Left ventricle myocardium inferior (tissue), 1 donor: ENCODE measurements around the gene WNT7A. TPM values are rescaled to one million over a fixed set of nuclear protein-coding genes. Genes with fewer than 3 reads are reported as not detected.

Source experiments
- DNase-seq: peaks from one replicate; pipeline ENCODE4 v3.0.0-alpha.2; 2020
- H3K27ac ChIP-seq: fragments of 200-600 bp; replicated peaks from 2 replicates; pipeline ENCODE4 v1.8.0; 2021
- H3K27me3 ChIP-seq: fragments of 200-600 bp; 2 replicates; pipeline ENCODE4 v1.8.0; 2021; ENCODE audit warnings: low read depth
- H3K36me3 ChIP-seq: fragments of 200-600 bp; 2 replicates; pipeline ENCODE4 v1.8.0; 2021
- H3K4me1 ChIP-seq: fragments of 200-600 bp; 2 replicates; pipeline ENCODE4 v1.8.0; 2021
- H3K4me3 ChIP-seq: fragments of 200-600 bp; 2 replicates; pipeline ENCODE4 v1.8.0; 2021; ENCODE audit warnings: mild to moderate bottlenecking, moderate library complexity
- H3K9me3 ChIP-seq: fragments of 200-600 bp; replicated peaks from 2 replicates; pipeline ENCODE4 v1.8.0; 2021
- CTCF ChIP-seq: fragments of 200-600 bp; IDR thresholded peaks from 2 replicates; pipeline ENCODE4 v1.8.0; 2021; ENCODE audit warnings: antibody characterized with exemption, mild to moderate bottlenecking, borderline replicate concordance
- intact Hi-C: fragments of 100-400 bp; cut with micrococcal nuclease; formaldehyde crosslinking; loops from one replicate; pipeline ENCODE4 v1.11.0; 2022
- total RNA-seq: library from RNA; stranded (reverse); fragmentation: NEBNext Ultra II Directional; extraction: Animal tissue kit (Norgen Biotek cat#: 25700); gene quantifications from one replicate; pipeline ENCODE4 v1.2.1, GENCODE V29; 2021
- donor health status: DM: no; HTN: yes; CAD: no; lungs with severe emphysema.

WNT7A gene
- total RNA-seq, 1 donor from 2014 or later = not detected

GRCh38 chr3:13871791-13872190, 8.1 kb downstream of the WNT7A start:
- peaks cover 75% of the 10 kb centered on the region for H3K27me3 ChIP-seq
- intact Hi-C loops = no loop called here
- no peak for DNase-seq
- no peak overlapping the region for H3K4me3 ChIP-seq
- H3K9me3 ChIP-seq = peaks cover 14% of the 10 kb centered on the region
- H3K4me1 ChIP-seq = no peaks in the 10 kb centered on the region
- H3K27ac ChIP-seq = no peak overlapping the region
- no peak for TF ChIP-seq CTCF
- no peaks in the 10 kb centered on the region for H3K36me3 ChIP-seq

GRCh38 chr3:13870902-13871301, 9.0 kb downstream of the WNT7A start:
- Histone ChIP-seq H3K4me1 (no peaks in the 10 kb centered on the region), H3K9me3 (peaks cover 14% of the 10 kb centered on the region), H3K27me3 (peaks cover 75% of the 10 kb centered on the region), H3K36me3 (no peaks in the 10 kb centered on the region), H3K4me3 (no peak overlapping the region), H3K27ac (no peak overlapping the region)
- TF ChIP-seq CTCF = no peak
- DNase-seq = no peak
- intact Hi-C loops = no loop called here

GRCh38 chr3:13869761-13870343, 10.0 kb downstream of the WNT7A start:
- peaks cover 14% of the 10 kb centered on the region for H3K9me3 ChIP-seq
- H3K27me3 ChIP-seq = peaks cover 75% of the 10 kb centered on the region
- H3K4me3 ChIP-seq = no peak overlapping the region
- no peak overlapping the region for H3K27ac ChIP-seq
- intact Hi-C loops = no loop called here
- no peak for DNase-seq
- H3K36me3 ChIP-seq = no peaks in the 10 kb centered on the region
- H3K4me1 ChIP-seq = no peaks in the 10 kb centered on the region
- no peak for TF ChIP-seq CTCF

GRCh38 chr3:13868844-13869724, 10.8 kb downstream of the WNT7A start:
- H3K27ac ChIP-seq = no peak overlapping the region
- intact Hi-C loops = no loop called here
- H3K36me3 ChIP-seq = no peaks in the 10 kb centered on the region
- no peaks in the 10 kb centered on the region for H3K4me1 ChIP-seq
- H3K9me3 ChIP-seq = peaks cover 14% of the 10 kb centered on the region
- no peak overlapping the region for H3K4me3 ChIP-seq
- no peak for DNase-seq
- TF ChIP-seq CTCF = no peak
- peaks cover 75% of the 10 kb centered on the region for H3K27me3 ChIP-seq

- intact Hi-C loops = no loop called here
- Histone ChIP-seq H3K4me1 (no peaks in the 10 kb centered on the region), H3K27ac (no peak overlapping the region), H3K36me3 (no peaks in the 10 kb centered on the region), H3K4me3 (no peak overlapping the region), H3K27me3 (peaks cover 75% of the 10 kb centered on the region), H3K9me3 (peaks cover 14% of the 10 kb centered on the region)
- TF ChIP-seq CTCF = no peak
- no peak for DNase-seq
Measured at GRCh38 chr3:13867732-13868131, 12.1 kb downstream of the WNT7A start.
